ENCODE results near the gene ENDOU.

The ENDOU gene

GRCh38 chr12:47747126-47747525 lies 21.8 kb upstream of the ENDOU start:
- Histone ChIP-seq H3K27ac (no peak overlapping the region), H3K4me3 (no peak overlapping the region)
- no peak for TF ChIP-seq CTCF (IDR thresholded peaks at IDR 0.05)
- no peak for DNase-seq (ENCODE audit: low spot score)

GRCh38 chr12:47746523-47746922 lies 21.2 kb upstream of the ENDOU start:
- no peak for TF ChIP-seq CTCF (IDR thresholded peaks at IDR 0.05)
- no peak for DNase-seq (ENCODE audit: low spot score)
- Histone ChIP-seq H3K4me3 (no peak overlapping the region), H3K27ac (no peak overlapping the region)

GRCh38 chr12:47746073-47746472 lies 20.8 kb upstream of the ENDOU start:
- TF ChIP-seq CTCF (IDR thresholded peaks at IDR 0.05), result no peak
- Histone ChIP-seq H3K27ac (no peak overlapping the region), H3K4me3 (no peak overlapping the region)
- DNase-seq (ENCODE audit: low spot score), result no peak

GRCh38 chr12:47745485-47746041 lies 20.3 kb upstream of the ENDOU start:
- Histone ChIP-seq H3K4me3 (no peak overlapping the region), H3K27ac (no peak overlapping the region)
- no peak for DNase-seq (ENCODE audit: low spot score)
- TF ChIP-seq CTCF (IDR thresholded peaks at IDR 0.05), result no peak

GRCh38 chr12:47744778-47745436 lies 19.6 kb upstream of the ENDOU start:
- no peak overlapping the region for H3K4me3 ChIP-seq
- no peak for TF ChIP-seq CTCF (IDR thresholded peaks at IDR 0.05)
- H3K27ac ChIP-seq, result no peak overlapping the region
- DNase-seq (ENCODE audit: low spot score), result no peak

- DNase-seq (ENCODE audit: low spot score), result no peak
- no peak overlapping the region for H3K27ac ChIP-seq
- H3K4me3 ChIP-seq, result no peak overlapping the region
- no peak for TF ChIP-seq CTCF (IDR thresholded peaks at IDR 0.05)
Measured at GRCh38 chr12:47744005-47744651, 18.8 kb upstream of the ENDOU start.

Data from coronary artery (tissue), 2 donors.